Measurements from ENCODE around the gene ECI1. TPM values are rescaled to one million over a fixed set of nuclear protein-coding genes. Genes with fewer than 3 reads are reported as not detected.

The ECI1 gene
- total and polyA plus RNA-seq, 2 of the 4 experiments (the other 2 are of a cell fraction), result 20.3 to 30.1 TPM

DNA sequence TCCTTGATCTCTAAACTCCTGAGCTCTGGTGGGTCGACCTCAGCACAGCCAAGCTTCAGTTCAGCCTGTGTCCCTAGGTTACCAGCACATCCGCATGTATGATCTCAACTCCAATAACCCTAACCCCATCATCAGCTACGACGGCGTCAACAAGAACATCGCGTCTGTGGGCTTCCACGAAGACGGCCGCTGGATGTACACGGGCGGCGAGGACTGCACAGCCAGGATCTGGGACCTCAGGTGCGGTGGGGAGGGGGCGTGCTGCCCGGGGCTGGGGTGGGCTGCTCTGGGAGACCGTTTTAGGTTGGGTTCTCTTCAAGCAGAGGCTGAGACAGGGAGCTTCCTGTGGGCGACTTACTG is 45.0 kb downstream of the ECI1 start:
- peak overlapping the region; percentile 69 for H4K91ac ChIP-seq (ENCODE audit: insufficient read depth, low read depth, low read length)
- H3K4me2 ChIP-seq (ENCODE audit: low read depth, low read length), result peak overlapping the region; percentile 91
- ChIA-PET CTCF (no interaction called here), POLR2A (ENCODE audit: unreplicated experiment) (no interaction called here)
- TF ChIP-seq CEBPB (IDR thresholded peaks at IDR 0.05; ENCODE audit: low read depth, low read length) (no peak), NFE2L2 (IDR thresholded peaks at IDR 0.05; ENCODE audit: low read depth, low read length) (no peak), RAD21 (IDR thresholded peaks at IDR 0.05; ENCODE audit: low read length) (no peak), CHD1 (IDR thresholded peaks at IDR 0.05; ENCODE audit: low read depth, low read length) (no peak), RCOR1 (IDR thresholded peaks at IDR 0.05; ENCODE audit: insufficient replicate concordance, low read length) (no peak), MXI1 (IDR thresholded peaks at IDR 0.05; ENCODE audit: borderline replicate concordance, low read depth, low read length) (no peak), FOS (IDR thresholded peaks at IDR 0.05; ENCODE audit: low read depth, low read length) (no peak)
- TF ChIP-seq, protein P1, sequence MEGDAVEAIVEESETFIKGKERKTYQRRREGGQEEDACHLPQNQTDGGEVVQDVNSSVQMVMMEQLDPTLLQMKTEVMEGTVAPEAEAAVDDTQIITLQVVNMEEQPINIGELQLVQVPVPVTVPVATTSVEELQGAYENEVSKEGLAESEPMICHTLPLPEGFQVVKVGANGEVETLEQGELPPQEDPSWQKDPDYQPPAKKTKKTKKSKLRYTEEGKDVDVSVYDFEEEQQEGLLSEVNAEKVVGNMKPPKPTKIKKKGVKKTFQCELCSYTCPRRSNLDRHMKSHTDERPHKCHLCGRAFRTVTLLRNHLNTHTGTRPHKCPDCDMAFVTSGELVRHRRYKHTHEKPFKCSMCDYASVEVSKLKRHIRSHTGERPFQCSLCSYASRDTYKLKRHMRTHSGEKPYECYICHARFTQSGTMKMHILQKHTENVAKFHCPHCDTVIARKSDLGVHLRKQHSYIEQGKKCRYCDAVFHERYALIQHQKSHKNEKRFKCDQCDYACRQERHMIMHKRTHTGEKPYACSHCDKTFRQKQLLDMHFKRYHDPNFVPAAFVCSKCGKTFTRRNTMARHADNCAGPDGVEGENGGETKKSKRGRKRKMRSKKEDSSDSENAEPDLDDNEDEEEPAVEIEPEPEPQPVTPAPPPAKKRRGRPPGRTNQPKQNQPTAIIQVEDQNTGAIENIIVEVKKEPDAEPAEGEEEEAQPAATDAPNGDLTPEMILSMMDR (conservative IDR thresholded peaks at IDR 0.05; ENCODE audit: low read depth, low read length), result no peak
- TF ChIP-seq, protein P2, sequence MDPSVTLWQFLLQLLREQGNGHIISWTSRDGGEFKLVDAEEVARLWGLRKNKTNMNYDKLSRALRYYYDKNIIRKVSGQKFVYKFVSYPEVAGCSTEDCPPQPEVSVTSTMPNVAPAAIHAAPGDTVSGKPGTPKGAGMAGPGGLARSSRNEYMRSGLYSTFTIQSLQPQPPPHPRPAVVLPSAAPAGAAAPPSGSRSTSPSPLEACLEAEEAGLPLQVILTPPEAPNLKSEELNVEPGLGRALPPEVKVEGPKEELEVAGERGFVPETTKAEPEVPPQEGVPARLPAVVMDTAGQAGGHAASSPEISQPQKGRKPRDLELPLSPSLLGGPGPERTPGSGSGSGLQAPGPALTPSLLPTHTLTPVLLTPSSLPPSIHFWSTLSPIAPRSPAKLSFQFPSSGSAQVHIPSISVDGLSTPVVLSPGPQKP (IDR thresholded peaks at IDR 0.05; ENCODE audit: borderline replicate concordance, low read depth, low read length), result no peak
- H3K4me1 ChIP-seq (ENCODE audit: control insufficient read depth, insufficient read depth, low read length), result peaks cover 7% of the 10 kb centered on the region
- ATAC-seq (ENCODE audit: low read depth), result no peak
- in situ Hi-C loops (cut with MboI; ENCODE audit: low sequenced_read_pairs), result no loop called here
- peaks cover 5% of the 10 kb centered on the region; the same call in 1 of the 2 replicates for H4K20me1 ChIP-seq (ENCODE audit: insufficient read depth, low read length)
- peaks cover 25% of the 10 kb centered on the region; the same call in 1 of the 2 replicates for H3K36me3 ChIP-seq (ENCODE audit: control insufficient read depth, insufficient read depth, low read length)
- intact Hi-C loops (cut with micrococcal nuclease), result no loop called here
- H3K27ac ChIP-seq (ENCODE audit: insufficient read depth, low read length), result peak overlapping the region; percentile 14
- no peak for DNase-seq
- no peak overlapping the region for H3K56ac ChIP-seq (ENCODE audit: extremely low read depth, insufficient read depth, low read length)
- H3K4ac ChIP-seq (ENCODE audit: low read depth, low read length), result peak overlapping the region; percentile 98
- H2AK5ac ChIP-seq (ENCODE audit: low read depth, low read length), result peak overlapping the region; percentile 98
- peak overlapping the region; percentile 73 for H3K9ac ChIP-seq (ENCODE audit: low read depth, low read length)
- peak overlapping the region; percentile 100 for H2AK9ac ChIP-seq (replicated peaks; ENCODE audit: low read depth, low read length, poor library complexity)
- no TSS peak for BruUV-seq (replicated peaks)
- peak overlapping the region; percentile 100 for H2AFZ ChIP-seq (replicated peaks; ENCODE audit: low read length, poor library complexity)
- dilution Hi-C loops (cut with HindIII; ENCODE audit: low sequenced_read_pairs, unreplicated experiment), result no loop called here
- no peak overlapping the region for H2BK15ac ChIP-seq (ENCODE audit: low read depth, low read length)
- H2BK120ac ChIP-seq (ENCODE audit: low read depth, low read length), result no peak overlapping the region
- no peak overlapping the region for H3K18ac ChIP-seq (ENCODE audit: low read depth, low read length)
- no peak overlapping the region for H2BK5ac ChIP-seq (ENCODE audit: low read depth, low read length, poor library complexity, severe bottlenecking)
- peak overlapping the region; percentile 91 to 99; a peak in 2 of 4 replicates for H4K8ac ChIP-seq (ENCODE audit: low read depth in 2 of 2, low read length in 2 of 2)
- 0 out of 2 replicates have a peak, but pooled peaks cover 2% of the 10 kb centered on the region for H3K27me3 ChIP-seq (ENCODE audit: control insufficient read depth, insufficient read depth, low read length)
- no peak overlapping the region for H2BK20ac ChIP-seq (ENCODE audit: low read depth, low read length)
- H3K9me1 ChIP-seq (ENCODE audit: insufficient read depth, low read length), result peaks cover 6% of the 10 kb centered on the region; the same call in 1 of the 2 replicates
- H3K4me3 ChIP-seq (ENCODE audit: insufficient read depth, low read depth, low read length), result peak overlapping the region; percentile 92; the same call in 1 of the 2 replicates
- peaks cover 13 to 24% of the 10 kb centered on the region in 2 experiments for H3K79me1 ChIP-seq (ENCODE audit: low read depth in 1 of 2, low read length in 2 of 2)
- WGBS, 2 experiments (ENCODE audit: extremely low coverage in 2 of 2, insufficient read length in 1 of 2), result 80% methylated on average over 2 of the region's 18 CpGs; no CpG with 5 or more reads in 1 of the 2 experiments
- H4K5ac ChIP-seq (ENCODE audit: low read depth, low read length), result no peak overlapping the region
- peak overlapping the region; percentile 97; the same call in 1 of the 2 replicates for H3K14ac ChIP-seq (replicated peaks; ENCODE audit: low read depth, low read length)
- H3K9me3 ChIP-seq (ENCODE audit: control insufficient read depth, insufficient read depth, low read length), result no peaks in the 10 kb centered on the region
- H3K23ac ChIP-seq (ENCODE audit: low read depth, low read length), result peak overlapping the region; percentile 87

Data from IMR-90 (cell line).